HG03575 (cell line): Measurements from ENCODE around the gene EHMT1.
"Not testable (repeated sequence)": the region's sequence is repeated elsewhere in the genome, so short reads cannot be mapped to it uniquely, and the experiment has no call there.

Source experiments
- ATAC-seq: cut with Tn5 transposase; IDR thresholded peaks from one replicate; pipeline ENCODE4 v1.9.1; 2021; ENCODE audit not compliant: unreplicated experiment, insufficient number of reproducible peaks, low FRiP score; ENCODE audit errors: extremely low read depth

EHMT1 gene

GRCh38 chr9:137804908-137805630 lies 186.3 kb downstream of the EHMT1 start:
- ATAC-seq, result no peak

- no peak for ATAC-seq
Measured at GRCh38 chr9:137807721-137808703, 189.2 kb downstream of the EHMT1 start.

- no peak for ATAC-seq
Measured at GRCh38 chr9:137809040-137809576, 190.3 kb downstream of the EHMT1 start.

DNA sequence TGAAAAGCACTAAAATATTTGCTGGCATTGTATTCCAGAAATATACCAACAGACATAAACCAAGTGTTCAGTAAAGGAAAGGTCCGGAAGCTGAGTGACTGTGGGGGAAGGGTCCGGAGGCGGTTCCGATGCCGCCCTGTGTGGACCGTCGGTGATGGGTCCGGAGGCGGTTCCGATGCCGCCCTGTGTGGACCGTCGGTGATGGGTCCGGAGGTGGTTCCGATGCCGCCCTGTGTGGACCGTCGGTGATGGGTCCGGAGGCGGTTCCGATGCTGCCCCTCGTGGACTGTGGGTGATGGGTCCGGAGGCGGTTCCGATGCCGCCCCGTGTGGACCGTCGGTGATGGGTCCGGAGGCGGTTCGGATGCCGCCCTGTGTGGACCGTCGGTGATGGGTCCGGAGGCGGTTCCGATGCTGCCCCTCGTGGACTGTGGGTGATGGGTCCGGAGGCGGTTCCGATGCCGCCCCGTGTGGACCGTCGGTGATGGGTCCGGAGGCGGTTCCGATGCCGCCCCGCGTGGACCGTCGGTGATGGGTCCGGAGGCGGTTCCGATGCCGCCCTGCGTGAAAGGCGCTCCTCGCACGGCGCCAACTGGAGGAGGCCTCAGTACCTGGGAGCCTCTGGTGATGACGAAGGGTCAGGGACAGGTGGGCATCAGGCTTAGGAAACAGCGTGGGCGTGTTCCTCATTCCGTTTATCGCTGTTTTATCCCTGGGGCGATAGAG lies 191.1 kb downstream of the EHMT1 start:
- ATAC-seq, result not testable (repeated sequence)

- ATAC-seq, result no peak
Measured at GRCh38 chr9:137811283-137811870, 192.6 kb downstream of the EHMT1 start.

GRCh38 chr9:137812356-137813023 lies 193.7 kb downstream of the EHMT1 start:
- no peak for ATAC-seq

DNA sequence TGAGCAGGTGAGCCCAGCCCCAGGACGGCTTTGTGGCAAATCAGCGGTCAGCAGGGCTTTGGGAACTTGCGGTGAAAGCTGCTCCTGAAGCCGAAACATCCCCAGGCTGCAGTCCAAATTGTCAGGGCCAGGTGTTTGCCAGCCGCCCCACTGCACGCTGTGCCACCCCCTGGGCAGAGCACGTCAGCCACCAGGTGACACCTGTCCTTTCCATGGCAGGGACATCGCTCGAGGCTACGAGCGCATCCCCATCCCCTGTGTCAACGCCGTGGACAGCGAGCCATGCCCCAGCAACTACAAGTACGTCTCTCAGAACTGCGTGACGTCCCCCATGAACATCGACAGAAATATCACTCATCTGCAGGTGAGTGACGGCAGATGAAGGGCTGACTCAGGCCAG lies 194.4 kb downstream of the EHMT1 start:
- no peak for ATAC-seq

- no peak for ATAC-seq
Measured at GRCh38 chr9:137813651-137814415, 195.0 kb downstream of the EHMT1 start.

DNA sequence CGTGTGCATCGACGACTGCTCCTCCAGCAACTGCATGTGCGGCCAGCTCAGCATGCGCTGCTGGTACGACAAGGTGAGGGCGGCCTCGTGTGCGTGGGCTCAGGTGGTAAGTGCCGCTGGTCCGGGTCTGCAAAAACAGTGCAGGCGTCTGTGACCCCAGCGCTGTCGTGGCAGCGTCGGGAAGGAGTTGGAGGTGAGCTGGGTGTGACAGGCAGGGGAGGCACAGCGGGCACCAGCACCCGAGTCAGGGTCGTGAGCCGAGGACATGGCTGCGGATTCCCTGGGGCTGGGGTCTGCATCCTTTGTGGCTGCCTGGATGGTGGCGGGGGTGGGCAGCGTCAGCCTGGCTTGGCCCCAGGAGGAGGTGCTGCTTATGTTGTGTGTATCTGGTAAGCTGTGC lies 195.6 kb downstream of the EHMT1 start:
- no peak for ATAC-seq

DNA sequence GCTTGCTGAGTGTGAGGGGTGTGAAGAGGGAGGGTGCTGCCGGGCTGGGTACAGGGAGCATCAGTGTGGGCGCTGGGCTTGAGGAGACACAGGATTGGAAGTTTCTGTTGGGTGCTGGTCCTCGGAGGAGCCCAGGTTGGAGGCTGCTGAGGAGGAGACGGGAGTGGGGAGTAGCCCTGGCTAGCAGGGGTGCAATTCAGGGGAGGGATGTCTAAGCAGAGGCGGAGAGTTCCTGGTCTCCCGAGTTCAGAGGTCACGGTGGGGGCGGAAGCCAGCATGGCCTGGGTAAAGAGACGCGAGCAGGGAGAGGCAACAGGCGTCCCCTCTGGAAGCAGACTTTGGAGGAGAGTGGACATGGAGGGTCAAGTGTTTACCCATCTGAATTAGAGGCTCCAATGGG lies 196.0 kb downstream of the EHMT1 start:
- ATAC-seq, result no peak

GRCh38 chr9:137815256-137816255 lies 196.8 kb downstream of the EHMT1 start:
- ATAC-seq, result no peak

- no peak for ATAC-seq
Measured at GRCh38 chr9:137816531-137817235, 197.9 kb downstream of the EHMT1 start.

GRCh38 chr9:137817236-137818200 lies 198.7 kb downstream of the EHMT1 start:
- ATAC-seq, result no peak

- ATAC-seq, result no peak
Measured at GRCh38 chr9:137818286-137818685, 199.5 kb downstream of the EHMT1 start.
